ENCODE data around the gene PALS2.

GRCh38 chr7:24601600-24601999 lies 28.3 kb downstream of the PALS2 start:
- TF ChIP-seq, protein P1, sequence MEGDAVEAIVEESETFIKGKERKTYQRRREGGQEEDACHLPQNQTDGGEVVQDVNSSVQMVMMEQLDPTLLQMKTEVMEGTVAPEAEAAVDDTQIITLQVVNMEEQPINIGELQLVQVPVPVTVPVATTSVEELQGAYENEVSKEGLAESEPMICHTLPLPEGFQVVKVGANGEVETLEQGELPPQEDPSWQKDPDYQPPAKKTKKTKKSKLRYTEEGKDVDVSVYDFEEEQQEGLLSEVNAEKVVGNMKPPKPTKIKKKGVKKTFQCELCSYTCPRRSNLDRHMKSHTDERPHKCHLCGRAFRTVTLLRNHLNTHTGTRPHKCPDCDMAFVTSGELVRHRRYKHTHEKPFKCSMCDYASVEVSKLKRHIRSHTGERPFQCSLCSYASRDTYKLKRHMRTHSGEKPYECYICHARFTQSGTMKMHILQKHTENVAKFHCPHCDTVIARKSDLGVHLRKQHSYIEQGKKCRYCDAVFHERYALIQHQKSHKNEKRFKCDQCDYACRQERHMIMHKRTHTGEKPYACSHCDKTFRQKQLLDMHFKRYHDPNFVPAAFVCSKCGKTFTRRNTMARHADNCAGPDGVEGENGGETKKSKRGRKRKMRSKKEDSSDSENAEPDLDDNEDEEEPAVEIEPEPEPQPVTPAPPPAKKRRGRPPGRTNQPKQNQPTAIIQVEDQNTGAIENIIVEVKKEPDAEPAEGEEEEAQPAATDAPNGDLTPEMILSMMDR (IDR thresholded peaks at IDR 0.05 in 2 of 3, conservative IDR thresholded peaks at IDR 0.05 in 1 of 3; ENCODE audit: insufficient read depth in 2 of 3, low read depth in 1 of 3, low read length in 3 of 3): no peak
- TF ChIP-seq ZNF764 (CRISPR knock-in tag; IDR thresholded peaks at IDR 0.05; ENCODE audit: low read depth) (no peak), MXD1 (CRISPR knock-in tag; IDR thresholded peaks at IDR 0.05; ENCODE audit: borderline replicate concordance, poor library complexity, severe bottlenecking) (no peak), ZNF41 (CRISPR knock-in tag; conservative IDR thresholded peaks at IDR 0.05) (no peak), ZBTB49 (CRISPR knock-in tag; IDR thresholded peaks at IDR 0.05; ENCODE audit: borderline replicate concordance) (no peak), FOXM1 (IDR thresholded peaks at IDR 0.05; ENCODE audit: low read depth) (no peak), FOXM1 (CRISPR knock-in tag; IDR thresholded peaks at IDR 0.05; ENCODE audit: low read depth) (no peak), HDAC1 (IDR thresholded peaks at IDR 0.05) (no peak)
- TF ChIP-seq, protein P2, sequence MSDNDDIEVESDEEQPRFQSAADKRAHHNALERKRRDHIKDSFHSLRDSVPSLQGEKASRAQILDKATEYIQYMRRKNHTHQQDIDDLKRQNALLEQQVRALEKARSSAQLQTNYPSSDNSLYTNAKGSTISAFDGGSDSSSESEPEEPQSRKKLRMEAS (CRISPR knock-in tag; IDR thresholded peaks at IDR 0.05): no peak
- TF ChIP-seq, protein P3, sequence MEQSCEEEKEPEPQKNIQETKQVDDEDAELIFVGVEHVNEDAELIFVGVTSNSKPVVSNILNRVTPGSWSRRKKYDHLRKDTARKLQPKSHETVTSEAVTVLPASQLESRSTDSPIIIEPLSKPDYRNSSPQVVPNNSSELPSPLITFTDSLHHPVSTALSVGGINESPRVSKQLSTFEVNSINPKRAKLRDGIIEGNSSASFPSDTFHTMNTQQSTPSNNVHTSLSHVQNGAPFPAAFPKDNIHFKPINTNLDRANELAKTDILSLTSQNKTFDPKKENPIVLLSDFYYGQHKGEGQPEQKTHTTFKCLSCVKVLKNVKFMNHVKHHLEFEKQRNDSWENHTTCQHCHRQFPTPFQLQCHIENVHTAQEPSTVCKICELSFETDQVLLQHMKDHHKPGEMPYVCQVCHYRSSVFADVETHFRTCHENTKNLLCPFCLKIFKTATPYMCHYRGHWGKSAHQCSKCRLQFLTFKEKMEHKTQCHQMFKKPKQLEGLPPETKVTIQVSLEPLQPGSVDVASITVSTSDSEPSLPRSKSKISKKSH (CRISPR knock-in tag; IDR thresholded peaks at IDR 0.05): no peak
